ENCODE data around the gene KIAA0408.
"Not testable (repeated sequence)": the region's sequence is repeated elsewhere in the genome, so short reads cannot be mapped to it uniquely, and the experiment has no call there.

DNA sequence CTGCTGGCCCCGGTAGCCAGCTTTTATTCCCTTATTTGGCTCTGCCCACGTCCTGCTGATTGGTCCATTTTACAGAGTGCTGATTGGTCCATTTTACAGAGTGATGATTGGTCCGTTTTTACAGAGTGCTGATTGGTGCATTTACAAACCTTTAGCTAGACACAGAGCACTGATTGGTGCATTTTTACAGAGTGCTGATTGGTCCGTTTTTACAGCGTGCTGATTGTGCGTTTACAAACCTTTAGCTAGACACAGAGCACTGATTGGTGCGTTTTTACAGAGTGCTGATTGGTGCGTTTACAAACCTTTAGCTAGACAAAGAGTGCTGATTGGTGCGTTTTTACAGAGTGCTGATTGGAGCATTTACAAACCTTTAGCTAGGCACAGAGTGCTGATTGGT is 30.6 kb downstream of the KIAA0408 start:
- not testable (repeated sequence) for TF ChIP-seq ZNF274 (IDR thresholded peaks at IDR 0.05; ENCODE audit: borderline replicate concordance, extremely low read depth, low read length); EZH2 (IDR thresholded peaks at IDR 0.05; ENCODE audit: low read depth, low read length, severe bottlenecking); JUND (IDR thresholded peaks at IDR 0.05; ENCODE audit: low read length); MAFK (IDR thresholded peaks at IDR 0.05; ENCODE audit: low read depth, low read length)
- TF ChIP-seq, protein P1, sequence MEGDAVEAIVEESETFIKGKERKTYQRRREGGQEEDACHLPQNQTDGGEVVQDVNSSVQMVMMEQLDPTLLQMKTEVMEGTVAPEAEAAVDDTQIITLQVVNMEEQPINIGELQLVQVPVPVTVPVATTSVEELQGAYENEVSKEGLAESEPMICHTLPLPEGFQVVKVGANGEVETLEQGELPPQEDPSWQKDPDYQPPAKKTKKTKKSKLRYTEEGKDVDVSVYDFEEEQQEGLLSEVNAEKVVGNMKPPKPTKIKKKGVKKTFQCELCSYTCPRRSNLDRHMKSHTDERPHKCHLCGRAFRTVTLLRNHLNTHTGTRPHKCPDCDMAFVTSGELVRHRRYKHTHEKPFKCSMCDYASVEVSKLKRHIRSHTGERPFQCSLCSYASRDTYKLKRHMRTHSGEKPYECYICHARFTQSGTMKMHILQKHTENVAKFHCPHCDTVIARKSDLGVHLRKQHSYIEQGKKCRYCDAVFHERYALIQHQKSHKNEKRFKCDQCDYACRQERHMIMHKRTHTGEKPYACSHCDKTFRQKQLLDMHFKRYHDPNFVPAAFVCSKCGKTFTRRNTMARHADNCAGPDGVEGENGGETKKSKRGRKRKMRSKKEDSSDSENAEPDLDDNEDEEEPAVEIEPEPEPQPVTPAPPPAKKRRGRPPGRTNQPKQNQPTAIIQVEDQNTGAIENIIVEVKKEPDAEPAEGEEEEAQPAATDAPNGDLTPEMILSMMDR (IDR thresholded peaks at IDR 0.05; ENCODE audit: control extremely low read depth in 1 of 3, insufficient read depth in 1 of 3, low read depth in 1 of 3, low read length in 3 of 3), result not testable (repeated sequence)

Measured in H1 (cell line).